GM23338 (cell line): Measurements from ENCODE around the gene RPL39L. TPM values are rescaled to one million over a fixed set of nuclear protein-coding genes. Genes with fewer than 3 reads are reported as not detected.

Source experiments
- ATAC-seq: fragments of 200-7000 bp; cut with Tn5 transposase; 3 replicates; pipeline ENCODE4 v1.9.1; 2020
- DNase-seq: peaks from one replicate; pipeline ENCODE4 v3.0.0-alpha.2; 2015; ENCODE audit warnings: low spot score
- H2AFZ ChIP-seq: fragments of 200-600 bp; sonication (generic); 2 replicates; pipeline ENCODE4 v1.8.0; 2016; ENCODE audit warnings: antibody characterized with exemption, mild to moderate bottlenecking, moderate library complexity
- H3F3A ChIP-seq: fragments of 200-600 bp; sonication (generic); replicated peaks from 2 replicates; pipeline ENCODE4 v1.8.0; 2017; ENCODE audit warnings: antibody characterized with exemption, mixed run types, low read depth
- H3K27ac ChIP-seq: fragments of 200-600 bp; sonication (generic); 2 replicates; pipeline ENCODE4 v1.6.1; 2016; ENCODE audit warnings: low read depth
- H3K27me3 ChIP-seq: fragments of 200-600 bp; sonication (generic); 2 replicates; pipeline ENCODE4 v1.8.0; 2016; ENCODE audit warnings: mild to moderate bottlenecking, mixed run types, moderate library complexity; ENCODE audit not compliant: insufficient read depth
- H3K36me3 ChIP-seq: fragments of 200-600 bp; sonication (generic); 2 replicates; pipeline ENCODE4 v1.8.0; 2016; ENCODE audit warnings: mild to moderate bottlenecking; ENCODE audit not compliant: insufficient read depth
- H3K4me1 ChIP-seq: fragments of 200-600 bp; sonication (generic); 2 replicates; pipeline ENCODE4 v1.8.0; 2016; ENCODE audit warnings: mild to moderate bottlenecking, moderate library complexity; ENCODE audit not compliant: insufficient read depth
- H3K4me2 ChIP-seq: fragments of 200-600 bp; sonication (generic); 2 replicates; pipeline ENCODE4 v1.7.1; 2017; ENCODE audit warnings: mixed run types
- H3K4me3 ChIP-seq: fragments of 200-600 bp; sonication (generic); 2 replicates; pipeline ENCODE4 v1.6.1; 2016; ENCODE audit warnings: mixed run types
- H3K79me2 ChIP-seq: fragments of 200-600 bp; sonication (generic); replicated peaks from 2 replicates; pipeline ENCODE4 v1.8.0; 2017; ENCODE audit warnings: mild to moderate bottlenecking; ENCODE audit not compliant: insufficient read depth
- H3K9me2 ChIP-seq: fragments of 200-600 bp; sonication (generic); 2 replicates; pipeline ENCODE4 v1.8.0; 2017; ENCODE audit not compliant: insufficient read depth
- H4K20me1 ChIP-seq: fragments of 200-600 bp; sonication (generic); replicated peaks from 2 replicates; pipeline ENCODE4 v1.8.0; 2017; ENCODE audit warnings: mild to moderate bottlenecking; ENCODE audit not compliant: insufficient read depth
- H3K27ac Mint-ChIP-seq: 2 replicates; pipeline ENCODE4 v1.8.0; 2020; ENCODE audit warnings: inconsistent platforms, mild to moderate bottlenecking, moderate library complexity, mixed read lengths
- H3K27me3 Mint-ChIP-seq: 3 replicates; pipeline ENCODE4 v1.8.0; 2022; ENCODE audit warnings: low read depth, mild to moderate bottlenecking, moderate library complexity, mixed read lengths, inconsistent platforms; ENCODE audit not compliant: insufficient read depth, poor library complexity
- H3K36me3 Mint-ChIP-seq: 3 replicates; pipeline ENCODE4 v1.8.0; 2021; ENCODE audit warnings: low read depth, mild to moderate bottlenecking, inconsistent platforms, moderate library complexity, mixed read lengths
- H3K4me1 Mint-ChIP-seq: 3 replicates; pipeline ENCODE4 v1.8.0; 2020; ENCODE audit warnings: mild to moderate bottlenecking, inconsistent platforms, mixed read lengths
- H3K4me3 Mint-ChIP-seq: 3 replicates; pipeline ENCODE4 v1.8.0; 2021; ENCODE audit warnings: moderate library complexity, mild to moderate bottlenecking, inconsistent platforms, mixed read lengths
- H3K9me3 Mint-ChIP-seq: 3 replicates; pipeline ENCODE4 v1.8.0; 2020; ENCODE audit warnings: moderate library complexity, mild to moderate bottlenecking, inconsistent platforms, mixed read lengths
- CREB1 ChIP-seq: fragments of 250-450 bp; sonication (Bioruptor Pico); IDR thresholded peaks from 2 replicates; pipeline ENCODE4 v1.5.0; 2020; ENCODE audit warnings: low read depth, mild to moderate bottlenecking, moderate library complexity
- CTCF ChIP-seq, 2 experiments: fragments of 200-600 bp in 1 of 2; sonication (generic) in 1 of 2; conservative IDR thresholded peaks; 2 replicates each; pipeline versions ENCODE4 v1.5.1 to v1.6.1; 2016 to 2017; ENCODE audit warnings: antibody characterized with exemption in 2 of 2, low read depth in 2 of 2, mild to moderate bottlenecking in 2 of 2, moderate library complexity in 1 of 2
- EZH2 ChIP-seq: fragments of 200-600 bp; sonication (generic); IDR thresholded peaks from one replicate; pipeline ENCODE4 v1.8.0; 2017; ENCODE audit warnings: antibody characterized with exemption, mild to moderate bottlenecking, low read depth; ENCODE audit not compliant: unreplicated experiment
- EZH2phosphoT487 ChIP-seq: fragments of 200-600 bp; sonication (generic); IDR thresholded peaks from one replicate; pipeline ENCODE4 v1.8.1; 2018; ENCODE audit warnings: antibody characterized with exemption; ENCODE audit not compliant: unreplicated experiment
- JUNB ChIP-seq: IDR thresholded peaks from one replicate; pipeline ENCODE4 v1.6.1; 2016; ENCODE audit warnings: antibody characterized with exemption; ENCODE audit not compliant: unreplicated experiment
- NANOG ChIP-seq: IDR thresholded peaks from 2 replicates; pipeline ENCODE4 v1.6.1; 2016; ENCODE audit warnings: antibody characterized with exemption, borderline replicate concordance
- POLR2AphosphoS5 ChIP-seq: IDR thresholded peaks from 2 replicates; pipeline ENCODE4 v1.6.1; 2016; ENCODE audit warnings: antibody characterized with exemption, low read depth
- REST ChIP-seq: IDR thresholded peaks from one replicate; pipeline ENCODE4 v1.6.1; 2018; ENCODE audit warnings: antibody characterized with exemption; ENCODE audit not compliant: unreplicated experiment
- STAT1 ChIP-seq: IDR thresholded peaks from one replicate; pipeline ENCODE4 v1.6.1; 2016; ENCODE audit warnings: antibody characterized with exemption; ENCODE audit not compliant: unreplicated experiment
- ZNF114 ChIP-seq: fragments of 250-450 bp; sonication (Bioruptor Pico); IDR thresholded peaks from 2 replicates; pipeline ENCODE4 v1.5.0; 2020; ENCODE audit warnings: mild to moderate bottlenecking, moderate library complexity
- ZNF331 ChIP-seq: fragments of 250-450 bp; sonication (Bioruptor Pico); IDR thresholded peaks from 2 replicates; pipeline ENCODE4 v1.5.0; 2020; ENCODE audit warnings: low read depth, mild to moderate bottlenecking, moderate library complexity
- polyA plus RNA-seq: library from polyadenylated mRNA; unstranded; fragments of >200 nt; fragmentation: Nextera tagmentation; extraction: Ambion mirVana; gene quantifications from 2 replicates; pipeline ENCODE4 v1.2.1, GENCODE V29; 2016
- total RNA-seq: library from RNA; depleted of rRNA; stranded (reverse); fragments of >200 nt; shearing (Covaris generic); gene quantifications from 2 replicates; pipeline ENCODE4 v1.2.3, GENCODE V29; 2014

Gene RPL39L
- total and polyA plus RNA-seq, 2 experiments from 2014 or later: 70.6 to 155 TPM

- Histone ChIP-seq H3K9me2 (no peaks in the 10 kb centered on the region), H3F3A (no peaks in the 10 kb centered on the region), H2AFZ (no peak overlapping the region), H3K4me2 (no peak overlapping the region), H3K4me3 (no peak overlapping the region), H3K36me3 (no peaks in the 10 kb centered on the region), H3K27me3 (no peaks in the 10 kb centered on the region), H4K20me1 (peaks cover 6% of the 10 kb centered on the region; the same call in 1 of the 2 replicates), H3K27ac (no peak overlapping the region), H3K4me1 (no peaks in the 10 kb centered on the region), H3K79me2 (no peaks in the 10 kb centered on the region)
- TF ChIP-seq ZNF331 (CRISPR knock-in tag): no peak
- TF ChIP-seq REST: no peak
- no peaks in the 10 kb centered on the region for H3K9me3 Mint-ChIP-seq
- no peaks in the 10 kb centered on the region for H3K27me3 Mint-ChIP-seq
- H3K27ac Mint-ChIP-seq: no peak overlapping the region
- peaks cover 6% of the 10 kb centered on the region; the same call in 2 of the 3 replicates for H3K4me1 Mint-ChIP-seq
- no peak overlapping the region for H3K4me3 Mint-ChIP-seq
- H3K36me3 Mint-ChIP-seq: peaks cover 6% of the 10 kb centered on the region
- DNase-seq (no peak), ATAC-seq (no peak)
Observed at GRCh38 chr3:187122261-187122660, 17.0 kb downstream of the RPL39L start.

DNA sequence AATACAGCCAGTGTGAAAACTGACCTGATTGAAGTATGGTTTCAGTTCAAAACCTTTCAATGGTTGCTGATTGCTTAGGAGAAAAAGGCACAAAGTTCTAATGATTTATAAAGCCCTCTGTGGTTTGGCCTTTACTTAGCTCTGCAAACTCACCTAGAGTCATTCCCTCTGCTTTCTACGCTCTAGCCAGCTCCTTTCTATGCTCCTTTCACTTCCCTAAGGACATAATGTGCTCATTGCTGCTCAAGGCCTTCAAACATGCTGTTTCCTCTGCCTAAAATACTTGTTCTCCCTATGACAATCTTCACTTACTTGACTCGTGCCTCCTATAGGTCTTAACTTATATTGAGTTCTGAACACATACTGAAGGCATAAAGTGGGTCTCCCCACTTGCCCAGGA is 19.0 kb downstream of the RPL39L start:
- Mint-ChIP-seq H3K9me3 (no peaks in the 10 kb centered on the region), H3K27ac (no peak overlapping the region), H3K27me3 (no peaks in the 10 kb centered on the region), H3K4me1 (peaks cover 6% of the 10 kb centered on the region; the same call in 2 of the 3 replicates), H3K4me3 (no peak overlapping the region), H3K36me3 (no peaks in the 10 kb centered on the region)
- H4K20me1 ChIP-seq: peaks cover 6% of the 10 kb centered on the region; the same call in 1 of the 2 replicates
- no peaks in the 10 kb centered on the region for H3F3A ChIP-seq
- no peaks in the 10 kb centered on the region for H3K79me2 ChIP-seq
- ATAC-seq (no peak), DNase-seq (no peak)
- no peak overlapping the region for H3K27ac ChIP-seq
- TF ChIP-seq REST: no peak
- TF ChIP-seq ZNF114 (CRISPR knock-in tag): no peak
- no peak for TF ChIP-seq NANOG
- TF ChIP-seq EZH2: no peak
- TF ChIP-seq CREB1: no peak
- no peak for TF ChIP-seq STAT1
- no peak for TF ChIP-seq EZH2phosphoT487
- no peak for TF ChIP-seq JUNB
- TF ChIP-seq CTCF (conservative IDR thresholded peaks at IDR 0.05; ENCODE audit: low read depth in 2 of 2): no peak
- no peak for TF ChIP-seq ZNF331 (CRISPR knock-in tag)
- TF ChIP-seq POLR2AphosphoS5: no peak
- H2AFZ ChIP-seq: no peak overlapping the region
- H3K27me3 ChIP-seq: no peaks in the 10 kb centered on the region
- H3K36me3 ChIP-seq: no peaks in the 10 kb centered on the region
- no peaks in the 10 kb centered on the region for H3K4me1 ChIP-seq
- H3K9me2 ChIP-seq: no peaks in the 10 kb centered on the region
- H3K4me3 ChIP-seq: no peak overlapping the region
- no peak overlapping the region for H3K4me2 ChIP-seq
